Right atrium auricular region (tissue), 2 donors: ENCODE data around the gene SPACA4. TPM values are rescaled to one million over a fixed set of nuclear protein-coding genes. Genes with fewer than 3 reads are reported as not detected.

Experiments used
- DNase-seq: peaks from one replicate; pipeline ENCODE4 v3.0.0-alpha.2; 2019; ENCODE audit warnings: low spot score
- H3K27ac ChIP-seq, 2 donors: fragments of 200-600 bp; sonication (generic); 1 replicate in 1 of 2; 2 replicates in 1 of 2; pipeline ENCODE4 v1.5.1; 2016 to 2019
- H3K27me3 ChIP-seq, 2 donors: fragments of 200-600 bp; sonication (generic); one replicate each; pipeline versions ENCODE4 v1.5.1 to v1.6.0; 2017 to 2019
- H3K36me3 ChIP-seq: fragments of 200-600 bp; sonication (generic); one replicate; pipeline ENCODE4 v1.5.1; 2016
- H3K4me1 ChIP-seq, 2 donors: fragments of 200-600 bp; sonication (generic); one replicate each; pipeline versions ENCODE4 v1.5.1 to v1.6.0; 2017 to 2019
- H3K4me3 ChIP-seq, 2 donors: fragments of 200-600 bp; sonication (generic); 1 replicate in 1 of 2; 2 replicates in 1 of 2; pipeline ENCODE4 v1.5.1; 2017 to 2019; ENCODE audit warnings: mild to moderate bottlenecking in 1 of 2, moderate library complexity in 1 of 2
- H3K9me3 ChIP-seq, 2 donors: fragments of 200-600 bp; sonication (generic); one replicate each; pipeline ENCODE4 v1.5.1; 2019
- CTCF ChIP-seq, 2 donors: fragments of 200-600 bp; sonication (generic); IDR thresholded peaks; one replicate each; pipeline ENCODE4 v1.5.1; 2019; ENCODE audit warnings: antibody characterized with exemption in 2 of 2
- total RNA-seq, 2 donors: library from RNA; depleted of rRNA; stranded (reverse); fragments of >200 nt; gene quantifications; one replicate each; pipeline ENCODE4 v1.1.0, GENCODE V29; 2016

The SPACA4 gene
- total RNA-seq, 2 donors from 2014 or later = not detected

DNA sequence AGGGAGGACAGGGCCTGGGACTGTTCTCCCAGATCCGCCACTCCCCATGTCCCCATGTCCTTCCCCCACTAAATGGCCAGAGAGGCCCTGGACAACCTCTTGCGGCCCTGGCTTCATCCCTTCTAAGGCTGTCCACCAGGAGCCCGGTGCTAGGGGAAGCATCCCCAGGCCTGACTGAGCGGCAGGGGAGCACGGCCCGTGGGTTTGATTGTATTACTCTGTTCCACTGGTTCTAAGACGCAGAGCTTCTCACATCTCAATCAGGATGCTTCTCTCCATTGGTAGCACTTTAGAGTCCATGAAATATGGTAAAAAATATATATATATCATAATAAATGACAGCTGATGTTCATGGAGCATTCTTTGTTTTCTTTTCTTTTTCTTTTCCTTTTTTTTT lies 815 bp downstream of the SPACA4 start:
- DNase-seq = no peak
- Histone ChIP-seq H3K4me1 (no peaks in the 10 kb centered on the region), H3K4me3 (no peak overlapping the region), H3K36me3 (no peaks in the 10 kb centered on the region), H3K27me3 (no peaks in the 10 kb centered on the region), H3K9me3 (no peaks in the 10 kb centered on the region), H3K27ac (no peak overlapping the region)
- TF ChIP-seq CTCF (IDR thresholded peaks at IDR 0.05) = no peak

GRCh38 chr19:48608798-48609263 lies 2.3 kb downstream of the SPACA4 start:
- H3K9me3 ChIP-seq = no peaks in the 10 kb centered on the region
- no peak for DNase-seq
- no peaks in the 10 kb centered on the region for H3K36me3 ChIP-seq
- H3K27me3 ChIP-seq = no peaks in the 10 kb centered on the region
- TF ChIP-seq CTCF (IDR thresholded peaks at IDR 0.05) = peak in 1 of 2 donors; percentile 46
- H3K4me1 ChIP-seq = peaks cover 0 to 3% of the 10 kb centered on the region in 2 donors
- H3K4me3 ChIP-seq = no peak overlapping the region
- no peak overlapping the region for H3K27ac ChIP-seq

DNA sequence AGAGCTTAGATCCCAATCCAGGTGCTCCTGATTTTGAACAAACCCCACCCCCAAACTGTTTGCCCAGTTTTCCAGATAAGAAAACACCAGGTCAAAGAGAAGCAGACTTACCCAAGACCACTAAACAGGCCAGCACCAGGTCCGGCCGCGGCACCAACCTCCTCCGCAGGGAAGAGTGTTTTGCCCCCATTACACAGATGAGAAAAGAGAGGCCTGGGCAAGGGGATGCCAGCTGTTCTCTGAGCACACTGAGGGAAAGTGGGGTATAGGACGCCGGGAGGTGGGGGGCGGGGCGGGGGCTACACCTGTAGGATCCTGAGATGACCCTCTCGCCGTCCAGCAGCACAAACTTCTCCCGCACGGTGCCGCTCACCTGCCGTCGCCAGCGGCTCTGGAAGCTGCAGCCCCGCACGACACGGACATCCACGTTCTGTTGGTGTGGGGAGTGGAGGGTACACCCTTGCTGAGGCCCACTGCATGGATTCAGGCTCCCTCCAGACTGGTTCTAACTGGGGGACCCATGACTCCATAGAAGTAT lies 3.1 kb downstream of the SPACA4 start:
- no peaks in the 10 kb centered on the region for H3K27me3 ChIP-seq
- H3K4me3 ChIP-seq = no peak overlapping the region
- peaks cover 0 to 11% of the 10 kb centered on the region in 2 donors for H3K4me1 ChIP-seq
- DNase-seq = no peak
- H3K27ac ChIP-seq = no peak overlapping the region
- no peak for TF ChIP-seq CTCF (IDR thresholded peaks at IDR 0.05)
- H3K9me3 ChIP-seq = no peaks in the 10 kb centered on the region
- no peaks in the 10 kb centered on the region for H3K36me3 ChIP-seq

DNA sequence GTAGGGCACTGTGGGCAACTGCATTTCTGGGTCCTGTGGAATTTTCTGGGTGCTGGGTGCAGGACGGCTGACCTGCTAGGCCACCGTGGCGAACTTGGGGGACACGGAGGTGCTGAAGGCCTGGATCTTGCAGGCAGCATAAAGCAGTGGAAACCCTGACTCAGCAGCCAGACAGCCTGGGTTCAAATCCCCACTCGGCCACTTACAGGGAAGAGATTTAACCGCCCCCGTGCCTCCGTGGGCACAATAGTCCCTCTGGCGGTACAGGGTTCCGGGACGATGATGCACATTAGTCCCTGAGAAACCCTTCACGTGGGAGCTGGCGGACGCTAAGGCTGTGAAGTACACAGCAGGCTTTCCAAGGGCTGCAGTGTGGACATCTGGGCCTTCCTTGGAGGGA lies 5.3 kb downstream of the SPACA4 start:
- no peak for DNase-seq
- no peak for TF ChIP-seq CTCF (IDR thresholded peaks at IDR 0.05)
- Histone ChIP-seq H3K9me3 (no peaks in the 10 kb centered on the region), H3K4me3 (no peak overlapping the region), H3K36me3 (peaks cover 20% of the 10 kb centered on the region), H3K4me1 (peaks cover 0 to 31% of the 10 kb centered on the region in 2 donors), H3K27ac (no peak overlapping the region), H3K27me3 (no peaks in the 10 kb centered on the region)

GRCh38 chr19:48613024-48613851 lies 6.7 kb downstream of the SPACA4 start:
- Histone ChIP-seq H3K9me3 (no peaks in the 10 kb centered on the region), H3K4me3 (no peak overlapping the region), H3K27ac (peak overlapping the region in 1 of 2 donors; percentile 14), H3K4me1 (peaks cover 0 to 45% of the 10 kb centered on the region in 2 donors), H3K27me3 (no peaks in the 10 kb centered on the region), H3K36me3 (peaks cover 28% of the 10 kb centered on the region)
- no peak for TF ChIP-seq CTCF (IDR thresholded peaks at IDR 0.05)
- DNase-seq = no peak
